ENCODE data around the gene QPCTL. TPM values are rescaled to one million over a fixed set of nuclear protein-coding genes. Genes with fewer than 3 reads are reported as not detected.
"Not testable (repeated sequence)": the region's sequence is repeated elsewhere in the genome, so short reads cannot be mapped to it uniquely, and the experiment has no call there.

QPCTL gene
- total and polyA plus RNA-seq, 9 of the 15 experiments (the other 6 are each of a cell fraction or from before 2014, with no cell fraction given) = 0.99 to 31.3 (median 12.7) TPM

- TF ChIP-seq PATZ1 (CRISPR knock-in tag; IDR thresholded peaks at IDR 0.05; ENCODE audit: borderline replicate concordance) (no peak), POLR2G (IDR thresholded peaks at IDR 0.05; ENCODE audit: low read depth, low read length) (no peak), ZNF644 (tag; IDR thresholded peaks at IDR 0.05; ENCODE audit: low read depth) (no peak), TCF3 (CRISPR knock-in tag; IDR thresholded peaks at IDR 0.05) (no peak), ZNF324 (CRISPR knock-in tag; IDR thresholded peaks at IDR 0.05) (no peak), KLF1 (tag; IDR thresholded peaks at IDR 0.05) (no peak), RBM34 (IDR thresholded peaks at IDR 0.05; ENCODE audit: borderline replicate concordance, insufficient read depth, low read length) (no peak), HMGN3 (IDR thresholded peaks at IDR 0.05; ENCODE audit: borderline replicate concordance, extremely low read depth, insufficient read length, low read depth, low read length) (no peak), SNRNP70 (optimal IDR thresholded peaks at IDR 0.05; ENCODE audit: low read depth, low read length) (no peak)
These were observed 9.6 kb upstream of the QPCTL start (continued) for GRCh38 chr19:45682908-45683307.

- H3K79me2 ChIP-seq (ENCODE audit: control insufficient read depth, insufficient read depth, low read length) = peaks cover 15% of the 10 kb centered on the region
- H3K4me2 ChIP-seq (ENCODE audit: insufficient read depth, low read length); H3K9me3 ChIP-seq (replicated peaks; ENCODE audit: control insufficient read depth, insufficient read depth, low read depth, low read length); BruUV-seq (replicated peaks); H4K20me1 ChIP-seq (replicated peaks; ENCODE audit: control insufficient read depth, insufficient read depth, low read length); CTCF ChIA-PET (ENCODE audit: low intra/inter-chr PET ratio); ATAC-seq; DNase-seq (ENCODE audit: extremely low read depth in 1 of 4, low spot score in 3 of 4); FAIRE-seq; H3K27me3 ChIP-seq (ENCODE audit: control insufficient read depth in 2 of 2, insufficient read depth in 2 of 2, low read length in 2 of 2); H3K4me3 ChIP-seq; in situ Hi-C loops (cut with MboI); intact Hi-C loops (cut with micrococcal nuclease); H3K9me1 ChIP-seq (ENCODE audit: control insufficient read depth, insufficient read depth, low read length); H3K27ac ChIP-seq (ENCODE audit: extremely low read depth, low read depth, low read length); H3K9ac ChIP-seq (ENCODE audit: insufficient read depth in 1 of 2, low read depth in 2 of 2, low read length in 2 of 2); H2AFZ ChIP-seq (ENCODE audit: low read depth, low read length): not testable (repeated sequence)
- TF ChIP-seq POLR2B (IDR thresholded peaks at IDR 0.05; ENCODE audit: low read depth, partially characterized antibody) (peak; percentile 0), POLR2G (IDR thresholded peaks at IDR 0.05; ENCODE audit: low read depth, low read length) (0 out of 2 replicates have a peak, but pooled peaks have one; percentile 21), POLR2AphosphoS2 (IDR thresholded peaks at IDR 0.05; ENCODE audit: low read length) (peak; percentile 70; the same call in 1 of the 2 replicates), POLR2A (conservative IDR thresholded peaks at IDR 0.05) (peak; percentile 46), RBFOX2 (IDR thresholded peaks at IDR 0.05; ENCODE audit: low read depth, low read length) (0 out of 2 replicates have a peak, but pooled peaks have one; percentile 16)
- peaks cover 3 to 19% of the 10 kb centered on the region in 2 experiments; a peak in 2 of 5 replicates for H3K4me1 ChIP-seq (replicated peaks in 1 of 2; ENCODE audit: control insufficient read depth in 2 of 2, insufficient read depth in 2 of 2, low read length in 2 of 2)
- WGBS (ENCODE audit: insufficient coverage, low coverage, missing lambda C conversion rate) = 82% methylated on average over 6 of the region's 11 CpGs
- POLR2A ChIA-PET = interaction anchor here (0.6 to 3.1 kb wide), 4 partner anchors 7 to 28 kb away, joined by 3 to 15 read pairs (median 6); partner anchors contain the start of genes QPCTL and SNRPD2
- H3K36me3 ChIP-seq (ENCODE audit: control insufficient read depth, insufficient read depth, low read length) = peaks cover 70% of the 10 kb centered on the region; the same call in 2 of the 3 replicates
These were observed 7.4 kb upstream of the QPCTL start for GRCh38 chr19:45685045-45685444.

Data from K562 (cell line).